HG03354 (cell line): ENCODE measurements around the gene METTL16.

ENCODE experiments used
- ATAC-seq: cut with Tn5 transposase; IDR thresholded peaks from one replicate; pipeline ENCODE4 v1.9.1; 2021; ENCODE audit warnings: mild to moderate bottlenecking; ENCODE audit not compliant: unreplicated experiment, poor library complexity, severe bottlenecking

Gene METTL16

DNA sequence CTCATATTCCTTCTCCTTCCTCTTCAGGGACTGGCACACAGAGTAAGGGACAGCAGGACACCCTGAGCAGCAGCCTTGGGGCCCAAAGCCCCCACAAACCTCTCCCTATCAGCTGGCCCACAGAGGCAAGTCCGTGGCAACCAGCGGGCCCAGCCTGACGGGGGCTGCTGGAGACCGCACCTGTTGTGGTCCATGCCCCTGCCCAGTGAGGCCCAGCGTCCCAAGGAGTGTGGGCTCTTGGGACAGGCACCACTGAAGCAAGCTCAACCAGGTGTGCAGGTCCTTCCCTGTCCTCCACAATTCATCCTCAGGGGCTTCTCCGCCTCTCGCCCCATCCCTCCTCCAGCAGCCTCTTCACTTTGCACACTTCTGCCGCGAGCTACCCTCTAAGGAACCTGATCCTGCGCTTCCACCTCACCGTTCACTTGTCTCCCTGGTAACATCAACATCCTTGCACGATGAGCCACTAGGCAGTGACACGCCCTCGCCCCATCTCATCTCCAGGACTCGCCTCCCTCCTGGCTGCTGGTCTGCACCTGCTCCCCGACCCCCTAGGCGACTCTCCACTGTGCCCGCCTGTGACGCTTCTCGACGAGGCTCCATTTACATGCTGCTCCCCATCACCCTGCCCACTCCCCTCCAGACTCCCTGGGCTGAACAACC, 123.5 kb downstream of the METTL16 start:
- ATAC-seq: no peak

DNA sequence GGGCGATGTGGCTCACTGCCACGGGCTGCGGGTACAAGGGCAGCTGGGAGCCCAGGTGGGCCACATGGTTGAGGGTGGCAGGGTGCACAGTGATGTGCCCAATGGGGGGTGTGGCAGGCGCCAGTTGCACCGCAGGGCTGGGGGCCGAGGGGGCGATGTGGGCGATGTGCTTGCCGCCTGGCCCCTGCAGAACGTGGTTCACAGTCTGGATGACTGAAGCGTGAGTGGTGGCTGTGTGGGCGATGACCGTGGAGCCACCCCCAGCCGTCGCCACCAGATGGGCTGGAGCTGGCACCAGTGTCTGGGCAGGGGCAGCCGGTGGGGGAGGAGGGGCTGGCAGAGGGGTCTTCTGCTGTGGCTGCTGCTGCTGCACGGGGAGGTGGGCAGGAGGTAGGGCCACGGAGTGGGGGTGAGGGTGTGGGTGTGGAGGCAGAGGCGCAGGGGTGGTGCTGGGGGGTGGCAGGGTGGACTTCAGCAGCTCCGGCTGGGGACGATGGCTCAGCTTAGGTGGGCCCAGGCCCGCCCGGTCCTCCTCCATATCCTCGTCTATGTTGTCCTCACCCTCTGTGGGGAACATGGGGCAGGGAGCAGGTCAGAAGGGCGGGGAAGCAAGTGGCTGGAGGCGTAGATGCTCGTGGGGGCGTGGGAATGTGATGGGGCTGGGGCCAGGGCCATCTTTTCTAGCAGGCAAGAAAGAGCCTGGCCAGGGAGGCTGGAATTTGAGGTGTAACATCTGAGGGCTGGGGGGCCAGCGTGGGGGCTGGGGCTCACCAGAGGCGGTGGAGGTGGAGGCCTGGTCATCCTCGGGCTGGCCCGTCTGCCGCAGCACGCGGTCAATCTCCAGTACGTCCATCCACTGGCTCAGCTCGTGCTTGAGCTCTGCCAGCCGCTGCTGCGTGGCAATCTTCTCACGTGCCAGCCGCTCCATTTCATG, 124.3 kb downstream of the METTL16 start:
- ATAC-seq: no peak

DNA sequence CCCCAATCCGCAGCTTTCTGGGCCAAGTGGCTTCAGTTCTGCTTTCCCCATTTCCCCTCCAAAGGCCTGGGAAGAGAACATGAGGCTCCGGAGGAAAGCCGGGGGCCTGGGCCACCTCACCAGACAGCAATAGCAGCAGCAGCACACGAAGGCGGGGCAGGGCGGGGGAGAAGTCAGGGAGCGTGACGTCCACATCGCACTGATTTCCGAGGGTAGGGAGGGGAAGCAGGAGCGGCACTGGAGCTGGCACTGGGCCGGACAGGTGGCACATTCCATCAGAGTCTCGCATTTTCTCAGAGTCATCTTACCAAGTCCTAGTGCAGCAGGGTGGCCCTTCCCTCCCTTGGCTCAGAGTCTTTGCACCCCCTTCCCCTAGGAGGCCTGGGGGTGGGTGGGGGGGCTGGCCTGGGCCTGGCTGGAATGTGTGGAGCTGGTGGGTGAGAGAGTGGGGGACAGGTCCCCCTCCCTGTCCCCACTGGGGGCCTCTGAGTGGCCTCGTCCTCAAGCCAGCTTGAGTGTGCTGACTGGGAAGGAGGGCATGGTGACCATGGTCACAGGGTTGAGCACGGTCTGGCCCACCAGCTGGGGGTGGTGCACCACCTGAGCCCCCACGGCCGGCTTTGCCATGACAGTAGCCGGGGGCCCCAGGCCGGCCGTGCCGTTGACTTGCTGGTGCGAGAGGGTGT, 125.1 kb downstream of the METTL16 start:
- ATAC-seq: no peak

DNA sequence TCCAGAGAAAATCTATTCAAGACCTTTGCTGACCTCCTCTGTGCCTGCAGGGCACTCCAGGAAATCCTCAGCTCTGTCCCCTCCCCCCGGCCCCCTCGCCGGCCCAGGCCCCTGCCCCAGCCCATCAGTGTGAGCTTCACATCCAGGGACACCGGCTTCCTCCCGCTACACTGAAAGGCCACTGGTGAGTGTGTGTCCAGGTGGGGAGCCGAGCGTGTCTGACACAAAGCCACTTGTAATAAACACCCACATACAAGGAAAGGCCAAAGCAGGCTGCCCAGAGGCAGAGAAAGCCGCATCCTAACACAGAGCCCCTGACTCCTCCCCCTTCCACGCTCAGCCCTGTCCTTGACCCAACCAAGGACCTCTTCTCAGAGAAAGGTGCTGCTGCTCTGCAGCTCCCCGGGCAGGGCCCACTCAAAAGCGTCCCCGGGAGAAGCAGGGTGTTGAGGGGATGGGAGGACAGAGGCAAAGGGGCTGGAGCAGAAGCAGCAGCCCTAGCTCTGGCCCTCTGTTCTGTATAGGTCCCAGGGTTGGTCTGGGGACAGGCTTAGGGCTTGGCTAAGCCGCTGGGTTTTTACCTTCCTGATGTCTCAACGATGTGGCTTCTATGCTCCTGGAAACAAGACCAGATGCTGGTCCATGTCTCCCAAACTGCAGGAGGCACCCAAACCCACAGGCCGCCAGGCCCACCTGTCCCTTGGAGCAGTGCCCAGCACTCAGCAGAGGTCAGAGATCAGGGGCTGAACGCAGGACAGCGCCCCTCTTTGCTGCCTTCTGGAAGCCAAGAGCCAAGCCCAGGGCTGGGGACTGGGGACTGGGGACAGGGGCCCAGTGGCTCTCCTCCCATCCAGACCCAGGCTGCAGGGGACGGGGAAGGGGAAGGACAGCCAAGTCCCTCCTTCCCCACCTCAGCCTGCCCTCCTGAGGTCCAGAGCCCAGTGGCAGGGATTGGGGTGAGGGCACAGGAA, 126.2 kb downstream of the METTL16 start:
- ATAC-seq: no peak

DNA sequence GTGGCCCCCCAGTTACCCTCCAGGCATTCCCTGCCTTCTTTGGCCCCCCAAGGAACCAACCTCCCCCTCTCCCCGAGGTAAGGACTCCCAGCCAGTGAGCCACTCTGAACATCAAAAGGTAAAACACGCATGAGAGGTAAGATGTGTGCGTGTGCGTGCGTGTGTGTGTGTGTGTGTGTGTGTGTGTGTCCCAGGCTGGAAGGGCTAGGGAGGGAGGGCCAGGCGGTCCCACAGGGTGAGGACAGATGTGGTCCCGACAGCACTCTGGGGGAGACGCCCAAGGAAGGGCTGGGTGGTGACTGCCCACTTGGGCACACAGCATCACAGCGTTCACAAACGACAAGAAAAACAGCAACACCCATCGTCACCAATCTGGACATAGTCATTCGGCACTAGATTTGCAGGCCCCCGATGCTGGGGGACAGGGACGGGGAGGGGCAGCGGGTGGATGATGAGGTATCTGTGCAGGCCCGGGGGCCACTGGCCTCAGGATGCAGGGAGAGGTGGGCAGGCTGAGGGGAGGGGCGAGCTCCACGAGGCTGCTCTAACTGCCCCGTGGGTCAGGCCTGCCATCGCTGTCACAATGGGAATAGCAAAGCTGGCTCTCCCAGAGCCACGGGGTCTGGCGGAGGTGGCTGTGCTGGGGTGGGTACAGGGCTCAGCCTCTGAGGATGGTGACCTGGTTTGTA, 127.1 kb downstream of the METTL16 start:
- no peak for ATAC-seq

DNA sequence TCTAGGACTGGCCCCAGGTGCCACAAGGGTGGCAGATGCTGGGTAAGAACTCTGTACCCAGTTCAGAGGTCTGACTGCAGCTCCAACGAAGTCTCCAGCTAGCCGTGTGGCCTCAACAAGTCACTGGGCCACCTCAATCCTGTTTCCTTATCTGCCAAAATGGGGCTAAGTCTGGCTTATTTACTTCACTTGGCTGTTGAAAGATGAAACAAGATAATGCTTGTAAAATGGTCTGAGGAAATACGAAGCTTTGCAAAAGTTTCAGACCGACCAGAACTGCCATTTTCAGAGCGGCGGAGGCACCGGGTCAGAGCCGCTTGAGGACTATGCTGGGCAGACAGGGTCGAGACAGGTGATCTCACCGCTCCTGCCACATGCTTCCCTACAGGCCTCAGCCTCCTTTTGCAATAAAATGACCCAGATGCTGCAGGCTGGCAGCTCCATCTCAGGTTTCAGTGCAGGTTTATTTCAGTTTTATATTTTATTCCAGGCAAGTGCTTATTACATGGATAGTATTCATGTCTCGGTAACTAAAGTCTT, 128.0 kb downstream of the METTL16 start:
- ATAC-seq: no peak

DNA sequence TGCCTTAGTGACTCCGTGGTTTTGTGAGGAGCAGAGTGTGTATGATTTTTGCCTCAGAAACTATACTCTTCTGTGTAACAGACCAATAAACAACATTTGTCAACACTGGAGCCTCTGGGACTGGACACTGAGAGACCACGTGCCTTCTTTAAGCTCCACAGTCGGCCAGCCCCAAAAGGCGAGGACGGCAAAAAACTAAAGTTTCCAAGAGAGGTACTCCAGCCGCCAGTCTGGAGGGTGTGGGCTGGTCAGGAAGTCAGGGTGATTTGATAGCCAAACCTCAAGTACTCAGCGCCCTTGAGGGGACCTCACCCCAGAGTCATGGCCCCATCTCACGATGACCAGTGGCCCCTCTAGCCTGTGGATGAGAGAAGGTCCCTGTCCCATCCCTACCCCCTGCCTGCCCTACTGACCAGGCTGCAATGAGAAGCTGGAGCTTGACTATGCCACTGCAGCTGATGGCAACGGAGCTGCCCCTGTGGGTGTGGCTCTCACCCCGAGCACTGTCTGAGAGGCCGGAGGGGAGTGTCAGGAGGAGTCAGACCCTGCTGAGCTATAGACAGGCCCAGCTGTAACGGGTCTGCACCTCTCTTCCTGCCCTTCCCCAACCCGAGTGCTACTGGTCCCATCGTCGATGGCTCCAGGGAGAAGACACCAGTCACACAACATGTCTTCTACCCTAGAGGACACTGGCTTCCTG, 130.6 kb downstream of the METTL16 start:
- no peak for ATAC-seq

DNA sequence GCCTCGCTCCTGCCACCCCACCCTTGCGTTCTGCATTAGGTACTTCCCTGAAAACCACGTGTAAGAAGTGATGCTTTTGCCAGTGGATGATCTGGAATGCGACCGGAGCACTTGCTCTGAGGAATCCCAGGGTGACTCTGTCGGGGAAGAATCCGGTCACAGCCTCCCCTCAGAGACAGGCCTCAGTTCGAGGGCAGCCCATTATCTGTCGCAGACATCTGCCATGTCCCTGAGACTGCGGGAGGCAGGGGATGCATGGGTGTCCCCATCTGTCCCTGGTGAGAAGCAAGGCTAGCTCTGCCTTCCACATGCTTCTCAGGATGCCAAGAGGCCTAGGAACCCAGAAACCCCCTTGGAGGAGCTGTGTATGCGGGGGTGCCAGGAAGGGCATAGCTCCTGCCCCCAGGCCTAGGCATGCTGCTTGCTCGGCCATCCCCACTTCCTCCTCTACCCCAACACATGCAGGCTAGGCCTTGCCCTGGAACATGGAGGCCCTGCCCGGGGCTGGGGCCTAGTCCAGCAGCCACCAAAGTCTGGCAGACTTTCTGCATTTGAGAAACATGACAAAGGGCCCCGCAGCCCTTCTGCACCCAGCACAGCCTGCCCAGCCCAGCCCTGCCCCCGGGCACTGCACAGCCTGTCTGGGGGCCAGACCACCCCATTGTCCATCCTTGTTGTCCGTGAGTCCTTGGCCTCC, 131.3 kb downstream of the METTL16 start:
- ATAC-seq: no peak

DNA sequence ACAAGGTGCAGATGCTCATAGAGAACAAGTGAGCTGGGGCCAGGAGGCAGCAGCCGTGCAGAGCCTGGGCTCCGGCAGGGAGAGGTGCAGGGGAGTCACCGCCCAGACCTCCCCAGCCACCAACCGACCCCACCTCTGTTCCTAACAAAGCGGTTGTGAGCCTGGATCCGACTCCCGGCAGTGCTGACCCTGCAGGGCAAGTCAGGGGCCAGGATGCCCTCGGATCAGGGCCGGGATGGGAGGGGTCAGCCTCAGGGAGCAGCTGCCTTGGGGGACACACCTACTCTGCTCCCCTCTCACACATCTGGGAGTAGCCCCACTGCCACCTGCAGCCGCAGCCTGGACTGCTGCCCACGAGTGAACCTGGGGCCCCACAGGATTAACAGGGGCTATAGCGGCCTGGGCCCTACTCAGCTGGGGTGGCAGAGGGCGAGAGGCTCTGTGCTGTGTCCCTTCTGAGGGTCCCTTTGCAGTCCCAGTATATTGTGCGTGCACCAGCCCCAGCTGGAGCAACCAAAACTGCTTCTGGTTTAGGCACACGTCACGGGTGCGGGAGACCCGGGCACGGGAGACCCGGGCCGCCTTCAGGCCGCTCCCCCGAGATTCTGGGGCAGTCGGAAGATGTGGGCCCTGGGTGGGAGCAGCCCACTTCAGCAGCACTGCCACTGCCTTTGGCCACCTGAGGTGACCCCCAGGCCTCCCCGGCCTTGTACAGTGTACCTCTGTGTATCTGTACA, 132.0 kb downstream of the METTL16 start:
- ATAC-seq: no peak

DNA sequence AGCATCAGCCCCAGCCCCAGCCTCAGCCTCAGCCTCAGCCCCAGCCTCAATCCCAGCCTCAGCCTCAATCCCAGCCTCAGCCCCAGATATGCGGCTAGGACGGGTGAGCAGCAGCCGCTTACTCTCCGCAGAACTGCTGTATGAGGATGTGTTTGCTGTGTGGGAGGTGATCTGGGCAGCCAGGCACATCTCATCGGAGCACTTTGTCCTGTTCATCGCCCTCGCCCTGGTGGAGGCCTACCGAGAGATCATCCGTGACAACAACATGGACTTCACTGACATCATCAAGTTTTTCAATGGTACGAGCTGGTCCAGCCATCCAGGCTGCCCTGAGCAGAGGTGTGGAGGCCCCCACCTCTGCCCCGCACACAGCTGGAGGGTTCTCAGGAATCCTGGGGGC, 132.8 kb downstream of the METTL16 start:
- no peak for ATAC-seq

DNA sequence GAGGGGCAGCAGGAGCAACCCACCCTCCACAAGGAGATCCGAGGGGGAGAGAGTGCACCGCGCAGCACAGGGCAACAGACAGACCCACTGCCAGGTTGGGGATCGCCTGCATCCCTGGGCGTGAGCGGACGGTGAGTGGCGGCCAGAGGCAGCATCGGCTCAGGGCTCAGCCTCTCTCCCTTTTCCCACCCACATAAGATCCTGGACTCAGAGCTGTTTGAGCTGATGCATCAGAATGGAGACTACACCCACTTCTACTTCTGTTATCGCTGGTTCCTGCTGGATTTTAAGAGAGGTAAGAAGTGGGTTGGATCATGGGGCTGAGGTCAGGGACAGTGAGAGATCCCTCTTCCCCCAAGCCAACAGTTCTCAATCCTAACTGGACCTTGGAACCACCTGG, 134.0 kb downstream of the METTL16 start:
- no peak for ATAC-seq

DNA sequence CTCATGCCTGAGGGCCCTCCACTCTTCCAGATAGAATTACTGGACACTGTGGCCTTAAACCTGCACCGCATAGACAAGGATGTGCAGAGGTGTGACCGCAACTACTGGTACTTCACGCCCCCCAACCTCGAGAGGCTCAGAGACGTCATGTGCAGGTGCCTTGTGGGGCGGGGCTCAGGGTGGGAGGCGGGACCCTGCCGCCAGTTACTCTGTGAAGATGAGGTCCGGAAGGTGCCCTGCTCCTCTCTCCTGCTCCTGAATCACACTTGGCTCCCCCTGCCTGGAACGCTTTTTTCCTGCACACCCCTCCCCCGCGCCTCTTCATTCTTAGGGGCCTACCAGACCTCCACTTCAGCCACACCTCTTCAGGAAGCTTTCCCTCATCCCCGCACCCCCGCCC, 135.6 kb downstream of the METTL16 start:
- ATAC-seq: no peak

DNA sequence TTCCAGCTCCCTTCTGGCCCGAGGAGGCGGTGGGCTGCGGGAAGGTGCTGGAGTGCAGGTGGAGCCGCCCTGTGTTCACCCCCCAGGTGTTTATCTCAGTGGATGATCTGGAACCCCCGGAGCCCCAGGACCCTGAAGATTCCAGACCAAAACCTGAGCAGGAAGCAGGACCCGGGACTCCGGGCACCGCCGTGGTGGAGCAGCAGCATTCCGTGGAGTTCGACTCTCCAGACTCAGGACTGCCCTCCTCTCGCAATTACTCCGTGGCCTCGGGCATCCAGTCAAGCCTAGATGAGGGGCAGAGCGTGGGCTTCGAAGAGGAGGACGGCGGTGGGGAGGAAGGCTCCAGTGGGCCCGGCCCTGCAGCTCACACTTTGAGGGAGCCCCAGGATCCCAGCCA, 136.3 kb downstream of the METTL16 start:
- no peak for ATAC-seq

DNA sequence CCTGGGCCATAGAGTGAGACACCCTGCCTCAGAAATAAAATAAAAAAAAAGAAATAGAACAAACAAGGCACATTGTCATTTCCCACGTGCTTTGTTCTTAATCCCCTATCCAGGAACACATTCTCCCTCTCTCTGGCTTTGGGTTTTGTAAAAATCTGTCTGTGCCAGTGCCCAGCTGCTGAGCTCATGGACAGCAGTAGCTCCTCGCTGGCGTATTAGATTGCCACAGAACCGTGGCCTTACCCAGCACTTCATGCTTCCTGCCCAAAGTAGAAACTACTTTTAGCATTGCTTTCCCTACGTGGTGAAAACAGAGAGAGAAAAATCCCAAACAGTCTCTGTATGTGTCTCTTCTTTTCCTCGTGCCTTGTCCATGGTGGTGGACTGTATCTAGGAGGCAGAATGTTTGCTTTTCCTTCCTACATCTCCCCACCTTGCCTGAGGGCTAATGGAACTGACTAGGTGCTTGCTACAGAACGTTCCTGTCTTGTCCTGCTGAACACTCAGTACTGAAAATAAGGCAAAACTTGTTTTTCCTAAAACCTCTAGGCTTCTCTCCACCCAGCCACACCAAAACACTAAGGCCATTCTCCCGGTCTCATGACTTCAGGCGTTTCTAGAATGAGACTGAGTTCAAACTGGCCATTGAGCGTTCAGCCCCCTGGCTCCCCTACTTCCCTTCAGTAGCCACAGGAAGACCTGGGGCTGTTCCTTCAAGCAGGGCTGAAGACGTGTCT, 137.0 kb downstream of the METTL16 start:
- ATAC-seq: no peak

DNA sequence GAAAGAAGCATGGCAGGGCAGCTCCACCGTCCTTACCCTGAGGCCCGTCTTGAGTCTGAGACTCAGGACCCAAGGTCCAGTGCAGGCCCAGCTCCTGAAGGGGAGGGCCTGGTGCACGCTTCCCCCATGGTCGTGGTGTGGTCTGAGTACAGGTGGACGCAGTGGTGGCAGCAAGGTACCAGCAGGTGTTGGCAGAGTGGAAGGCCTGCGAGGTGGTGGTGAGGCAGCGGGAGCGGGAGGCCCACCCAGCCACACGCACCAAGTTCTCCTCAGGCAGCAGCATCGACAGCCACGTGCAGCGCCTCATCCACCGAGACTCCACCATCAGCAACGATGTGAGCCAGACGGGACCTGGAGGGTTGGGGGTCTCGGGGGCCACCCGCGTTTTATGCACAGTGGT, 138.5 kb downstream of the METTL16 start:
- no peak for ATAC-seq

DNA sequence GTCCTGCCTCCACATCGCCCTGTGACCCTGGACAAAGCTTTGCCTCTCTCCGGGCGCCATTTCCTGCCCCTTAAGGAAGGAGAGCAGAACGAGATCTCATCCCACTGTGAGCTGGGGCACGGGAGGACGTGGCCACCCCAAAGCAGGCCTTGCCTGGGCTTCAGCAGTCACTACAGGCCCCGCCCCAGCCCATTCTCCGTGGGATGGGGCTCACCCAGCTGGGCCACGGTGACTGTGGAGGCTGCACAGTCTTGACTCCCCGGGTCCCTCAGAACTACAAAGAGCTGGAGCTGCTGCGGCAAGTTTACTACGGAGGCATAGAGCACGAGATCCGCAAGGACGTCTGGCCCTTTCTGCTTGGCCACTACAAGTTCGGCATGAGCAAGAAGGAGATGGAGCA, 139.0 kb downstream of the METTL16 start:
- ATAC-seq: no peak
